ENCODE measurements around the gene ACR.

ACR gene

DNA sequence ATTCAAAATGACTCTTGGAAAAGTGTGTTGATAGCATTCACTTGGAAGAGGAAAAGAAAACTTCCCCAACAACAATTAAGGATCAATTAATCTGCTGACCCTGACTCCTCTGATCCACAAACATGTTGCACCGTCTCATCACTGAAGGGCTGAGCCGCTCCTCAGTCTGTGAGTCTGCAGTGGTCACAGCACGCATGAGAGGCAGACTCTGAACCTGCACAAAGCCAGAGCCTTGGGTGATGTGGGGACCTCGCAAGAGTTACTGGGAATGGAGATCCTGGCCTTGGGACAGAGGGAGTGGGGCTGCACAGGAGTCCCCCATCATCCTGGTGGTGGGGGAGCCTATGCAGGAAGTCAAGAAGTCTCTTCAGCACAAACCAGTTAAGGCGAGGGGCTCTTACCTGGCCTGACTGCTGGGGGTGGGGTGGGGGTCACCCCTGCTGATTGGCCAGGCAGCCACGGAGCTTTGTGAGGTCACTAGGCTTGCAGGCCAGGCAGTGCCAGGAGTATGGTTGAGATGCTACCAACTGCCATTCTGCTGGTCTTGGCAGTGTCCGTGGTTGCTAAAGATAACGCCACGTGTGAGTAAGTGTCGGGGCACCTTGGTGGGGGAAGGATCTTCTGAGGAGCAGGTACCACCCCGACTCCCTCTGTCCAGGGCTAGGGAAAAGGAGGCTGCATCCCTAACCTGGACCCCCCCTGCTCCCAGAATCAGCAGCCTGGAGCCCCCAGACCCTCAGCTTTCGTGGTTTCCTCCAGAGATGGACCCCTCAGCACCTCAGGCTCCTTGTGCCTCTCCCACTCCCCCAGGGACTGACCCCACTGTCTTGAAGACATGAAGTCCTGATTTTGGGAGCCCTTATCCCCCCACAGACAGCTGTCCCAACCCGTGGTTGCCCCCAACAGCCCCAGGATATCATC lies at the start of gene ACR:
ACR (plus strand) TSS at position 477 of the 921 bp plus-strand sequence; CDS start at position 509, 32 bp downstream.
- DNase-seq (ENCODE audit: low spot score), result no peak

- peak; percentile 18 for DNase-seq (ENCODE audit: low spot score)
These were observed 49.6 kb upstream of the ACR start for GRCh38 chr22:50688448-50688847.

GRCh38 chr22:50691521-50691920 lies 46.5 kb upstream of the ACR start:
- peak; percentile 45 for DNase-seq (ENCODE audit: low spot score)

DNA sequence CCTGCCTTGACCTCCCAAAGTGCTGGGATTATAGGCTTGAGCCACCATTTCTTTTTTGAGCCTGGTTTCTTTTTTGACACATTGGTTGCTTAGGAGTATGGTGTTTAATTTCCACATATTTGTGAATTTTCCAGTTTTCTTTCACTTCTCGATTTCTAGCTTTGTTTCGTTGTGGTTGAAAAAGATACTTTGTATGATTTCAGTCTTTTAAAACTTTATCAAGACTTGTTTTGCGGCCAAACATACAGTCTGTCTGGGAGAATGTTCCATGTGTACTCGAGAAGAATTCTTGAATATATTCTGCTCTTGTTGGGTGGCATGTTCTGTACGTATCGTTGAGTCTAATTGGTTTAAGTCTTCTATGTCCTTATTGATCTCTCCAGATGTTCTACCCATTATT lies 44.5 kb upstream of the ACR start:
- DNase-seq (ENCODE audit: low spot score), result no peak

DNA sequence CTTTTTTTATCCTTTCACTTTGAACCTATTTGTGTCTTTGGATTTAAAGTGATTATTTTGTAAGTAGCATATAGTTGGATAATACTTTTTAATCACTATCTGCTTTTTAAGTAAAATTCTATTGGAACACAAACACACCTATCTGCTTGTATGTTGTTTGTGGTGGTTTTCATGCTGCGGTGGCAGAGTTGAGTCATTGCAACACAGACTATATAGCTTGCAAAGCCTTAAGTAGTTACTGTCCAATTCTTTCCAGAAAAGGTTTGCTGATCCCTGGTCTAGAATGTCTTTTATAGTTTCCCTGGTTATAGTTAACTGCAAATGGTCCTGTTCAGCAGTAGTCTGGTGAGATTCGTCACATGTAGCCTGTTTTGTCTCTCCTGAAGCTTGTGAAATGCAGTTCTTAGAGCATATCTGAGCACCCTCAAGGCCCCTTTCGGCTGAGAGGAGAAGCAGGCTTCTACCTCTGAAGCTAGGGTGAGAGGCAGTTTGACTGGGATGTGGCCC lies 43.9 kb upstream of the ACR start:
- no peak for DNase-seq (ENCODE audit: low spot score)

DNA sequence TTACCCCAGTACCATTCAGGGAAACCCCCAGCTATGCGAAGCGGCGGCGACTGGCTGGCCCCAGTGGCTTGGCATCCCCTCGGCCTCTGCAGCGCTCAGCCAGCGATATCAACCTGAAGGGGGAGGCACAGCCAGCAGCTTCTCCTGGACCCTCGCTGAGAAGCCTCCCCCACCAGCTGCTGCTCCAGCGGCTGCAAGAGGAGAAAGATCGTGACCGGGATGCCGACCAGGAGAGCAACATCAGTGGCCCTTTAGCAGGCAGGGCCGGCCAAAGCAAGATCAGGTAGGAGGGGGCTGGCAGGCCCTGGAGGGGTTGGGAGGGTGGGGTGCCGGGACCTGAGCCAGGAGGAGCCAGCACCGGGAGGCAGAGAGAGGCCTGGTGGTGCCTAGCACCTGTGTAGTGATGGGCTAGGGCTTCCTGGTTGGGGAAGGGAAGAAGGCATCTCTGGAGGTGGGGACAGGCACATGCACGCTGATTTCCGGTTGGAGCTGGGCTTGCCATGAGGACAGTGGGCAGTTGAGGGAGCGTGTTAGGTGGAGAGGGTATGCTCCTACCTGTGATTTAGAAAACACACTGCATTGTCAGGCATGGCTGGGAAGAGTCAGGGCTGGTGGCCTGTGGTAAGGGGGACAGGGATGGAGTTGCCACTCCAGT lies 43.1 kb upstream of the ACR start:
- DNase-seq (ENCODE audit: low spot score), result no peak

DNA sequence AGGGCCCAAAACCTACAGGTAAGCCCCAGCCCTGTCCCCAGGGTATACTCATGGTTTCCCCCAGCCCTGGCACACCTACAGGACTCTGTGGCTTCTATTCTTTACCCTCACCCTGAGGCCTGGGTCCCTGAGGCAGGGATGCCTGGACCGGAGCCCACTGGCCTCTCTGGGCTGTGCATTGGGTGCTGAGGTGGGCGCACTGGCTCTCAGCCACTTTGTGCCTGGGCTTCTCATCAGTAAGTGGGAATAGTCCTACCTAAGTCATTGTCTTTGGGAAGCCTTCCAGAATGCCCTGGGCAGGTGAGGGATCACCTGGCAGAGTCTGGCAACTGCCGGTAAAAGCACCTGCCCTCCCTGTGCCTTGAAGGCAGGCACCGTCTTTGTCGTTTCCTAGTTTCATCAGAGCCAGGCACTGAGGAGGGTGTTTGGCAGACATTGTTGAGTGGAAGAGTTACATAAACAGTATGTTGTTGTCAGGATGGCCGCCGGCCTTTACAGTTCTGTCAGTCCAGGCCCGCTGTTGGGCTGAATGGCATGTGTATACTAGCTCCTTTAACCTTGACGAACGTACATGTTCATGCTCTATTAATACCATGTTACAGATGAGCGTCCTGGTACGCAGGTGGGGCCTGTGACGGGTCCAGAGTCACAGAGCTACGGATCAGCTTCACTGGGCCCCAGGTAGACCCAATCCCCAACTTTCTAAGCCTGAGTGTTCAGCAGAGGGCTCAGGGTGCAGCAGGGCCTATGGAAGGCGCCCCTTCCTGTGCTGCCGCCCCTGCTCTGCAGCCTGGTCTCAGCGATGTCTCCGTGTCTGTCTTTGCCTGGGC lies 42.4 kb upstream of the ACR start:
- DNase-seq (ENCODE audit: low spot score), result no peak

GRCh38 chr22:50696251-50696798 lies 41.7 kb upstream of the ACR start:
- no peak for DNase-seq (ENCODE audit: low spot score)

- peak; percentile 90 for DNase-seq (ENCODE audit: low spot score)
These were observed 41.0 kb upstream of the ACR start for GRCh38 chr22:50696799-50697561.

DNA sequence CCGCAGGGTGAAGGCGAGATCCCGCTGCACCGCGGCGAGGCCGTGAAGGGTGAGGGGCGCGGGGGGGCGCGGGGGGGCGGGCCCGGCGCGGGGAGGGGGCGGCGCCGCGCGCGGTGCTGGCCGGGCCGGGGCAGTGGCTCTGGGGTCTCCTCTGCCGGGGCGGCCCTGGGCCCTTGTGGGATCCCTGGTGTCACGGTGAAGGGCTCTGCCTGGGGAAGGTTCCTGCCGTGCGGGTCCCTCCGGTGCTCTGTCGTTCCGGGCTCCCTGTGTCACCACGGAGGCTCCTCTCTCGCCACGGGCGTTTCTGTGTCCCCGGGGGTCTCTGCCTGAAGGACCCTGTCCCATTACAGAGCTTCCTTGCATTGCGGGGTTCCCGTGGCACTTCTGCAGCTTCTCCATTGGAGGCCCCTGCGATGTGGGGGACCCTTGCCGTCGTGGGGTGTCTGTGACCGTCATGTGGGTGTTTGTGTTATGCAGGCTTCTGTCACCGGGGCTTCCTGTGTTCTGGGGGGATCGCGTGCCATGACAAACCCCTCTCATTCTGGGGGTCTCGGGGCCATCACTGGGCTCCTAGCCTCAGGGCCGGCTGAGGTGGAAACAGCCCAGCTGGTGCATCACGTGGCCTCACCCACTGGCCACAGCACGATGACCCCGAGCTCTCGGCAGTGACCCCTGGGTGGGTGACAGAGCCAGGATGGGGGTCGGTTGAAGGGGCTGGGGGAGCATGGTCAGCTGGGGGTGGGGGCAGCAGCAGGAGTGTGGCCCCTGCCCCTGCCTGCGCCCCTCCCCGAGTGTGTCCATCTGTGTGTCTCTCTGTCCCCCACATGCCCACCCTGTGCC lies 40.1 kb upstream of the ACR start:
- peak; percentile 67 for DNase-seq (ENCODE audit: low spot score)

GRCh38 chr22:50698546-50698945 lies 39.5 kb upstream of the ACR start:
- no peak for DNase-seq (ENCODE audit: low spot score)

DNA sequence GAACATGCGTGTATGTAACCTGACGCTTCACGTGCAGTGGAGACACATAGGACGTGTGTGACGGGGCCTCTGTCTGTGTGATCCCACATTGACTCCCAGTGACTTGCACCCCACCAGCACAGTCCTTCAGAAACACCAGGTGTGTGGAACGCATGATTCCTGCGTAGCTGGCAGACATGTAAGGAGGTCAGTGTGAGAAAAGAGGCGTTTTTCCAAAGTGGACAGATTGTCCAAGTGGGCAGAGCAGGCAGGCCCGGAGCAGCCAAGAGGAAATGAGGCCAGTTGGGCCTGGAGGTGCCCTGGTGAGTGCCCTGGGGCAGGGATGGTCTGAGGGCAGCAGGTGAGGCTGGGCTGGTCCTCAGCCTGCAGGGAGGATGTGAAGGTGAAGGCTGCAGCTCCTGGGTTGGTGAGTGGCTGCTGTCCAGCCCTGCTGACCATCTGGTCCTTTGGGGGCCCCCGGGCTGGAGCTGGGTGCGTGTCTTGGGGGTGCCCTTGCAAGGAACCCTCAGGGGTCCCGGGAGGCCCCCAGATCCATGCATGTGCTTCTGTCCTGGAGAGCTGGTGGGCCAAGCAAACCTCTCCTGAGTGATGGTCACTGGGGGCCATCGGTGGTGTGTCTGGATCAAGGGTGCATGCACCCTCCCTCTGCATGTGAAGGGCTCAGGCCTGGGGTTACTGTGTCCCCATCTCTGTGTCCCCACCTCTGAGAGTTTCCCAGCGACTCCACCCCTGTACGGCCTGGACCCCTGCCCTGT lies 38.8 kb upstream of the ACR start:
- DNase-seq (ENCODE audit: low spot score), result no peak

DNA sequence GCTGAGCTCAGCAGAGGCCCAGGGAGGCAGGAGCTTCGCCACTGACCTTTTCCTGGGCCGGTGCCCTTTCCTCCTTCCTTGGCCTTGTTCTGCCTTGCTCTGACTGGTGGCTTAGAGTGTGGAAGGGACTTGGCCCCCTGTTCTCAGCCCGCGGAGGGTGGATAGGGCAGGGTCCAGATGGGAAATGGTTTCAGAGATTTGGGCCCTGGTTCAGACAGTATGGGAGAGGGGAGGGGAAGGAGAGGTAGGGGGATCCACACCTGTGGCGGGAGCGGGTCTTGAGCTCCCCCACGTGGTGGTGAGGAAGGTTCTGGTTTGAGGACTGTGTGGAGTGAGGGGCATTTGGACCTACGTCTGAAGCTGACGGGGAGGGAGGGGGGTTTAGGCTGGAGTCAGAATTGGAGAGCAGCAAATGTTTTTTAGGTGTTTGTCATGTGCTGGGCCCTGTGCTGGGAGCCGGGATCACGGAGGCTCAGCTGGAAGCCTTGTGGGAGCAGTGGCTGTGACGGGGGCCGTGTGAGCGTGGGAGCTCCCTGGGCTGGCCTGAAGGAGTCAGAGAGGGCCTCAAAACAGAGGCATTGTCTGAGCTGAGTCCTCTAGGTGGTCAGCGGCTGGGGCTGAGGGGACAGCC lies 38.1 kb upstream of the ACR start:
- no peak for DNase-seq (ENCODE audit: low spot score)

DNA sequence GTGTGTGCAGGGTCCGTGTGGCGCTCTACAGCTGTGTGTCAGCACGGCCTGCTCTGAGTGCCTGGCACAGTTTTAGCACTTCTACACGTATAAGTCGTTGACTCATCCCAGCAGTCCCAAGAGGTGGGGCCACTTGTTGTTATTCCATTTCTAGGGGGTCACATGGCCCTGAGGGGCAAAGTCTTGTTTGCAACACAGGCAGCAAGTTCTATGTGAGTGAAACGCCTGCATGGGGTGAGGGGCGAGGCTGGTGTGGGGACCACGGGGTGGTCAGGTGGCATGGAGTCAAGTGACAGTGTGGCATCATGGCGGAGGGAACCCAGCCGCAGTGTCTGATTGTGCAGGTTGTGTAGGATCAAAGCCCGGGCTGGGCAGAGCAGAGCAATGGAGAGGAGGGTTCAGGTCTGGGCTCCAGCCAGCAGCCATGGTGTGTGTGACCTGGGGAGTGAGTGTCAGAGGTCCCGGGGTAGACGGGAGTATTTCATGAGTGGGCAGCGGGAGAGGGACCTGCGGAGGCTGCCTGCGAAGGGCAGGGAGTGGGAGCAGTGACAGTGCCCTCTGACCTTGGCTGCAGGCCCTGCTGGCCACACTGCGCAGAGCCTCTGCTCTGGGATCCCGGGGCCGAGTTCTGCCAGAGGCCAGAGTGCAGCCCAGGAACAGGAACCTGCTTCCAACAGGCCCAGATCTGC lies 37.5 kb upstream of the ACR start:
- no peak for DNase-seq (ENCODE audit: low spot score)

GRCh38 chr22:50701076-50701419 lies 37.0 kb upstream of the ACR start:
- no peak for DNase-seq (ENCODE audit: low spot score)

- DNase-seq (ENCODE audit: low spot score), result no peak
These were observed 36.4 kb upstream of the ACR start for GRCh38 chr22:50701428-50702154.

DNA sequence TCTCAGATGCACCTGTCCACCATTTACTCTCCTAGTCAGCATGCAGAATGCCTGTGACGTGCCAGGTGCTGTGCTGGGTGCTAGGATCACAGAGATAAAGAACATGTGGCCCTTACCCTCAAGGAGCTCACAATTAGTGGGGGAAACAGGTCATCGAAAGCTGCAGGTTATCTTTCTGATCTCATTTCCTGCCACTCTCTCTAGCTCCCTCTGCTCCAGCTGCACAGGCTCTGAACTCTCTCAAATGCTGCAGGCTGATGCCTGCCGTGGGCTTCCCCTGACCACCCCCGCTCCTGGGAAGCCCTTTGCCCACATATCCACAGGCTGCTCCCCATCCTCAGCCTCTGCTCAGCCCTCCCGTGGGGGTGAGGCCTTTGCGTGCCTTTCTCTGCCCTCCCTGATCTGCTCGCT lies 35.7 kb upstream of the ACR start:
- no peak for DNase-seq (ENCODE audit: low spot score)

Measured in D341Med (cell line).